ENCODE measurements around the gene VPS25.

Gene VPS25

DNA sequence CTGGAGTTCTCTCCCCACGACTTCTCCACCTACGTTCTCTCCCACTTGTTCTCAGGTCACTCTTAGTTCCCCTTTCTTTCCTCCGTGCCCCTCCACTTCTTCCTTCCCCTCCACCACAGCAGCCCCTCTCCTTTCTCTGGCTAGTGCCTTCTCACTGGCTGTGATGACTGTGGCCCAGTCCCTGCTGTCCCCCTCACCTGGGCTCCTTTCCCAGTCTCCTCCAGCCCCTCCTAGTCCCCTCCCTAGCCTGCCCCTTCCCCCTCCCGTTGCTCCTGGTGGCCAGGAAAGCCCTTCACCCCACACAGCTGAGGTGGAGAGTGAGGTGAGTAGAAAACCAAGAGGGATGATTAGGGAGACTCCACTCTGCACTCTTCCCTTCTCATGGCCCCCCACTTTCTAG, 21.8 kb downstream of the VPS25 start:
- Histone ChIP-seq H3F3A (ENCODE audit: insufficient read depth) (no peaks in the 10 kb centered on the region), H4K20me1 (ENCODE audit: low read depth, low read length) (no peaks in the 10 kb centered on the region), H3K9me2 (replicated peaks; ENCODE audit: insufficient read depth, low read length) (no peaks in the 10 kb centered on the region), H3K36me3 (ENCODE audit: low read length) (no peaks in the 10 kb centered on the region), H3K4me2 (ENCODE audit: low read depth, low read length, poor library complexity, severe bottlenecking) (no peak overlapping the region), H3K27me3 (ENCODE audit: low read length) (no peaks in the 10 kb centered on the region), H3K9ac (ENCODE audit: low read length) (no peak overlapping the region), H3K4me3 (ENCODE audit: insufficient read depth, low read length, poor library complexity, severe bottlenecking) (no peak overlapping the region), H3K79me2 (ENCODE audit: insufficient read depth, low read length) (no peaks in the 10 kb centered on the region), H3K9me3 (ENCODE audit: insufficient read depth, low read length) (no peaks in the 10 kb centered on the region), H2AFZ (ENCODE audit: low read depth, low read length, severe bottlenecking) (no peak overlapping the region), H3K27ac (ENCODE audit: low read depth, low read length) (no peak overlapping the region)
- TF ChIP-seq, protein P1, sequence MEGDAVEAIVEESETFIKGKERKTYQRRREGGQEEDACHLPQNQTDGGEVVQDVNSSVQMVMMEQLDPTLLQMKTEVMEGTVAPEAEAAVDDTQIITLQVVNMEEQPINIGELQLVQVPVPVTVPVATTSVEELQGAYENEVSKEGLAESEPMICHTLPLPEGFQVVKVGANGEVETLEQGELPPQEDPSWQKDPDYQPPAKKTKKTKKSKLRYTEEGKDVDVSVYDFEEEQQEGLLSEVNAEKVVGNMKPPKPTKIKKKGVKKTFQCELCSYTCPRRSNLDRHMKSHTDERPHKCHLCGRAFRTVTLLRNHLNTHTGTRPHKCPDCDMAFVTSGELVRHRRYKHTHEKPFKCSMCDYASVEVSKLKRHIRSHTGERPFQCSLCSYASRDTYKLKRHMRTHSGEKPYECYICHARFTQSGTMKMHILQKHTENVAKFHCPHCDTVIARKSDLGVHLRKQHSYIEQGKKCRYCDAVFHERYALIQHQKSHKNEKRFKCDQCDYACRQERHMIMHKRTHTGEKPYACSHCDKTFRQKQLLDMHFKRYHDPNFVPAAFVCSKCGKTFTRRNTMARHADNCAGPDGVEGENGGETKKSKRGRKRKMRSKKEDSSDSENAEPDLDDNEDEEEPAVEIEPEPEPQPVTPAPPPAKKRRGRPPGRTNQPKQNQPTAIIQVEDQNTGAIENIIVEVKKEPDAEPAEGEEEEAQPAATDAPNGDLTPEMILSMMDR (IDR thresholded peaks at IDR 0.05; ENCODE audit: insufficient read depth, low read length, poor library complexity, severe bottlenecking) = no peak
- TF ChIP-seq EZH2phosphoT487 (conservative IDR thresholded peaks at IDR 0.05; ENCODE audit: low read length) = no peak

DNA sequence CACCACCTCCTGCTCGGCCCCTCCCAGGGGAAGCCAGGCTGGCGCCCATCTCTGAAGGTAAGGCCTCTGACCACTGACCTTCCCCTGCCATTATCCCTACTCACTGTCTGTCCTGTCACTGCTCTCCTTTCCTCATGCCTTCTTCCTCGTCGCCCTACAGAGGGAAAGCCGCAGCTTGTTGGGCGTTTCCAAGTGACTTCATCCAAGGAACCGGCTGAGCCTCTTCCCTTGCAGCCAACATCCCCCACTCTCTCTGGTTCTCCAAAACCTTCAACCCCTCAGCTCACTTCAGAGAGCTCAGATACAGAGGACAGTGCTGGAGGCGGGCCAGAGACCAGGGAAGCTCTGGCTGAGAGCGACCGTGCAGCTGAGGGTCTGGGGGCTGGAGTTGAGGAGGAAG, 22.2 kb downstream of the VPS25 start:
- H3K4me3 ChIP-seq (ENCODE audit: insufficient read depth, low read length, poor library complexity, severe bottlenecking) = no peak overlapping the region
- H3K4me2 ChIP-seq (ENCODE audit: low read depth, low read length, poor library complexity, severe bottlenecking) = no peak overlapping the region
- no peak overlapping the region for H3K27ac ChIP-seq (ENCODE audit: low read depth, low read length)
- no peaks in the 10 kb centered on the region for H3K27me3 ChIP-seq (ENCODE audit: low read length)
- TF ChIP-seq, protein P1 (IDR thresholded peaks at IDR 0.05; ENCODE audit: insufficient read depth, low read length, poor library complexity, severe bottlenecking) = no peak
- no peak for TF ChIP-seq EZH2phosphoT487 (conservative IDR thresholded peaks at IDR 0.05; ENCODE audit: low read length)
- no peaks in the 10 kb centered on the region for H3K9me3 ChIP-seq (ENCODE audit: insufficient read depth, low read length)
- H3K36me3 ChIP-seq (ENCODE audit: low read length) = no peaks in the 10 kb centered on the region
- no peaks in the 10 kb centered on the region for H3K79me2 ChIP-seq (ENCODE audit: insufficient read depth, low read length)
- H3F3A ChIP-seq (ENCODE audit: insufficient read depth) = no peaks in the 10 kb centered on the region
- no peaks in the 10 kb centered on the region for H3K9me2 ChIP-seq (replicated peaks; ENCODE audit: insufficient read depth, low read length)
- H3K9ac ChIP-seq (ENCODE audit: low read length) = no peak overlapping the region
- no peaks in the 10 kb centered on the region for H4K20me1 ChIP-seq (ENCODE audit: low read depth, low read length)
- H2AFZ ChIP-seq (ENCODE audit: low read depth, low read length, severe bottlenecking) = no peak overlapping the region

DNA sequence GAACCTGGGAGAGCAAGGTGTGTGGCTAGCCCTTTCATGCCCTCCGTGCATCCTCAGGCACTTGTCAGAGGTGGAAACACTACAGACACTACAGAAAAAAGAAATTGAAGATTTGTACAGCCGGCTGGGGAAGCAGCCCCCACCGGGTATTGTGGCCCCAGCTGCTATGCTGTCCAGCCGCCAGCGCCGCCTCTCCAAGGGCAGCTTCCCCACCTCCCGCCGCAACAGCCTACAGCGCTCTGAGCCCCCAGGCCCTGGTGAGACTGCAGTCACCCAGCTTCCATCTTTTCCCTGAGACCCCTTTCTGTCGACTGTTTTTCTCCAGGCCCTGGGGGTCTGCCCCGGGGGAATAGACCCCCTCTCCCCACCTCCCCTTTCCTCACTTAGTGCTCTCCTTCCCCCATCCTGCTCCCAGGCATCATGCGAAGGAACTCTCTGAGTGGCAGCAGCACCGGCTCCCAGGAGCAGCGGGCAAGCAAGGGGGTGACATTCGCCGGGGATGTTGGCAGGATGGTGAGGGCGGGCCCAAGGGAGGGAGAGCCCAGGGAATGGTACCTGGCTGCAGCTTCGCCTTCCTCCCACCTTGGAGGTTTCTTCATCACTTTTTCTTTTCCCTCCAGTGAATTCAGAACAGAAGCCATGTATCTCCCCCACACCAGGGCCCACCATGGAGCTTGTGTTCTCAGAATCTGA, 23.0 kb downstream of the VPS25 start:
- Histone ChIP-seq H3K9ac (ENCODE audit: low read length) (no peak overlapping the region), H3K4me2 (ENCODE audit: low read depth, low read length, poor library complexity, severe bottlenecking) (no peak overlapping the region), H3K36me3 (ENCODE audit: low read length) (no peaks in the 10 kb centered on the region)

More for the DNA sequence above, 23.0 kb downstream of the VPS25 start:
- H3K9me2 ChIP-seq (replicated peaks; ENCODE audit: insufficient read depth, low read length) = no peaks in the 10 kb centered on the region
- H3F3A ChIP-seq (ENCODE audit: insufficient read depth) = no peaks in the 10 kb centered on the region
- no peaks in the 10 kb centered on the region for H3K79me2 ChIP-seq (ENCODE audit: insufficient read depth, low read length)
- no peak overlapping the region for H2AFZ ChIP-seq (ENCODE audit: low read depth, low read length, severe bottlenecking)
- H3K27me3 ChIP-seq (ENCODE audit: low read length) = no peaks in the 10 kb centered on the region
- H3K4me3 ChIP-seq (ENCODE audit: insufficient read depth, low read length, poor library complexity, severe bottlenecking) = no peak overlapping the region
- no peak for TF ChIP-seq EZH2phosphoT487 (conservative IDR thresholded peaks at IDR 0.05; ENCODE audit: low read length)
- TF ChIP-seq, protein P1 (IDR thresholded peaks at IDR 0.05; ENCODE audit: insufficient read depth, low read length, poor library complexity, severe bottlenecking) = no peak
- no peaks in the 10 kb centered on the region for H4K20me1 ChIP-seq (ENCODE audit: low read depth, low read length)
- no peak overlapping the region for H3K27ac ChIP-seq (ENCODE audit: low read depth, low read length)
- H3K9me3 ChIP-seq (ENCODE audit: insufficient read depth, low read length) = no peaks in the 10 kb centered on the region
